22Rv1 (cell line): ENCODE measurements around the gene TBKBP1.

Experiments used
- ZFX ChIP-seq: fragments of 450-650 bp; IDR thresholded peaks from 2 replicates; pipeline ENCODE4 v1.6.1; 2017; ENCODE audit warnings: antibody characterized with exemption, borderline replicate concordance
- TF ChIP-seq, protein P1 (sequence below): fragments of 450-650 bp; IDR thresholded peaks from 2 replicates; pipeline ENCODE4 v1.5.1; 2017; ENCODE audit warnings: mild to moderate bottlenecking

DNA sequence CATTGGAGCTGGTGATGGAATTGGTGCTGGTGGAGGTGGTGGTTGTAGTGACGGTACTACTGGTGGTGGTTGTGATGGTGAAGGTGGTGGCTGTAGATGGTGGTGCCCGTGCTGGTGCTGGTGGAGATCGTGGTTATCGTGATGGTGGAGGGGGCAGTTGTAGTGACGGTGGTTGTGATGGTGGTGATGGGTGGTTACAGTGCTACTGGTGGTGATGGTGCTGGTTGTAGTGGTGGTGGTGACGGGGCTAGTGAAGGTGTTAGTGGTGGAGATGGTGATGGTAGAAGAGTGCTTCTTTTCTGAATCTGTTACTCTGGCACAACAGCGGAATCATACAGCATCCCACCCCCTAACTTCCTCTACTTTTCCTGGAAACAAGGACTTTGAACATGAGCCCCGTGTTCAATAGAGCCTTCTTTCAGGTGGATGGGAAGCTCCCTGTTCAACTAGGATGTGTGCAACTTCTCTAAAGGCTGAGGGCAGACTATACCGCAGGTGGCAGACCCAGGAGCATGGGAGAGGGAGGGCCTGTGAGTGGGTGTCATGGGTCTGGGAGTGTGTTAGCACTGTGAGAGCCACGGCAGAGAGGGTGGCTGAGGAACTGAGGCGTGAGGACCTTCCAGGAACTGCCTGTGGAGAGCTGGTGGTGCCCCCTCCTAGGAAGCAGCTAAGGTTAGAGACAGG is 47.3 kb downstream of the TBKBP1 start:
- TF ChIP-seq, protein P1, sequence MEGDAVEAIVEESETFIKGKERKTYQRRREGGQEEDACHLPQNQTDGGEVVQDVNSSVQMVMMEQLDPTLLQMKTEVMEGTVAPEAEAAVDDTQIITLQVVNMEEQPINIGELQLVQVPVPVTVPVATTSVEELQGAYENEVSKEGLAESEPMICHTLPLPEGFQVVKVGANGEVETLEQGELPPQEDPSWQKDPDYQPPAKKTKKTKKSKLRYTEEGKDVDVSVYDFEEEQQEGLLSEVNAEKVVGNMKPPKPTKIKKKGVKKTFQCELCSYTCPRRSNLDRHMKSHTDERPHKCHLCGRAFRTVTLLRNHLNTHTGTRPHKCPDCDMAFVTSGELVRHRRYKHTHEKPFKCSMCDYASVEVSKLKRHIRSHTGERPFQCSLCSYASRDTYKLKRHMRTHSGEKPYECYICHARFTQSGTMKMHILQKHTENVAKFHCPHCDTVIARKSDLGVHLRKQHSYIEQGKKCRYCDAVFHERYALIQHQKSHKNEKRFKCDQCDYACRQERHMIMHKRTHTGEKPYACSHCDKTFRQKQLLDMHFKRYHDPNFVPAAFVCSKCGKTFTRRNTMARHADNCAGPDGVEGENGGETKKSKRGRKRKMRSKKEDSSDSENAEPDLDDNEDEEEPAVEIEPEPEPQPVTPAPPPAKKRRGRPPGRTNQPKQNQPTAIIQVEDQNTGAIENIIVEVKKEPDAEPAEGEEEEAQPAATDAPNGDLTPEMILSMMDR = no peak
- TF ChIP-seq ZFX = no peak
